ENCODE results near the gene FCHSD1. TPM values are rescaled to one million over a fixed set of nuclear protein-coding genes. Genes with fewer than 3 reads are reported as not detected.

The FCHSD1 gene
- total RNA-seq, 4 donors from 2014 or later = 19.8 to 116 (median 45.7) TPM

- TF ChIP-seq, protein P1, sequence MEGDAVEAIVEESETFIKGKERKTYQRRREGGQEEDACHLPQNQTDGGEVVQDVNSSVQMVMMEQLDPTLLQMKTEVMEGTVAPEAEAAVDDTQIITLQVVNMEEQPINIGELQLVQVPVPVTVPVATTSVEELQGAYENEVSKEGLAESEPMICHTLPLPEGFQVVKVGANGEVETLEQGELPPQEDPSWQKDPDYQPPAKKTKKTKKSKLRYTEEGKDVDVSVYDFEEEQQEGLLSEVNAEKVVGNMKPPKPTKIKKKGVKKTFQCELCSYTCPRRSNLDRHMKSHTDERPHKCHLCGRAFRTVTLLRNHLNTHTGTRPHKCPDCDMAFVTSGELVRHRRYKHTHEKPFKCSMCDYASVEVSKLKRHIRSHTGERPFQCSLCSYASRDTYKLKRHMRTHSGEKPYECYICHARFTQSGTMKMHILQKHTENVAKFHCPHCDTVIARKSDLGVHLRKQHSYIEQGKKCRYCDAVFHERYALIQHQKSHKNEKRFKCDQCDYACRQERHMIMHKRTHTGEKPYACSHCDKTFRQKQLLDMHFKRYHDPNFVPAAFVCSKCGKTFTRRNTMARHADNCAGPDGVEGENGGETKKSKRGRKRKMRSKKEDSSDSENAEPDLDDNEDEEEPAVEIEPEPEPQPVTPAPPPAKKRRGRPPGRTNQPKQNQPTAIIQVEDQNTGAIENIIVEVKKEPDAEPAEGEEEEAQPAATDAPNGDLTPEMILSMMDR (IDR thresholded peaks at IDR 0.05) = peak; percentile 96 to 100 (median 99)
- peak; percentile 88 for TF ChIP-seq POLR2A (IDR thresholded peaks at IDR 0.05)
- no peaks in the 10 kb centered on the region for H3K9me3 ChIP-seq
These were observed 32.2 kb downstream of the FCHSD1 start, which contains the start of gene DIAPH1 for GRCh38 chr5:141618804-141619554. Gene DIAPH1 (minus strand): TSS chr5:141619000. CDS start chr5:141618914, 86 bp downstream.

GRCh38 chr5:141618030-141618803, 33.0 kb downstream of the FCHSD1 start:
- TF ChIP-seq, protein P1 (IDR thresholded peaks at IDR 0.05) = no peak
- TF ChIP-seq POLR2A (IDR thresholded peaks at IDR 0.05) = peak in 1 of 2 donors; percentile 33
- Histone ChIP-seq H3K27ac (peak overlapping the region; percentile 93 to 98 (median 96)), H3K4me3 (peak overlapping the region; percentile 64 to 98 (median 80)), H3K36me3 (peaks cover 0 to 28% (median 0%) of the 10 kb centered on the region in 3 donors), H3K4me1 (peaks cover 0 to 30% (median 4%) of the 10 kb centered on the region in 4 donors), H3K9me3 (no peaks in the 10 kb centered on the region), H3K27me3 (no peaks in the 10 kb centered on the region)
- peak; percentile 55 to 77 (median 76) for DNase-seq

More at GRCh38 chr5:141618804-141619554, 32.2 kb downstream of the FCHSD1 start, which contains the start of gene DIAPH1:
- peaks cover 0 to 34% (median 0%) of the 10 kb centered on the region in 3 donors for H3K36me3 ChIP-seq
- DNase-seq = peak; percentile 98 to 99 (median 99)
- peak within 1 kb of the TSS; percentile 64 to 98 (median 80) for H3K4me3 ChIP-seq
- H3K27me3 ChIP-seq = no peaks in the 10 kb centered on the region
- H3K27ac ChIP-seq = peak within 1 kb of the TSS; percentile 93 to 98 (median 96)
- peaks cover 0 to 23% (median 4%) of the 10 kb centered on the region in 4 donors for H3K4me1 ChIP-seq

- H3K36me3 ChIP-seq = peaks cover 0 to 22% (median 0%) of the 10 kb centered on the region in 3 donors
- H3K27ac ChIP-seq = peak overlapping the region; percentile 93 to 98 (median 96)
- no peaks in the 10 kb centered on the region for H3K9me3 ChIP-seq
- H3K4me1 ChIP-seq = peaks cover 0 to 30% (median 5%) of the 10 kb centered on the region in 4 donors
- DNase-seq = peak in 1 of 3 donors; percentile 27
- H3K4me3 ChIP-seq = peak overlapping the region; percentile 64 to 98 (median 80)
- TF ChIP-seq POLR2A (IDR thresholded peaks at IDR 0.05) = no peak
- TF ChIP-seq, protein P1 (IDR thresholded peaks at IDR 0.05) = no peak
- no peaks in the 10 kb centered on the region for H3K27me3 ChIP-seq
These were observed 33.6 kb downstream of the FCHSD1 start for GRCh38 chr5:141617682-141618029.

DNA sequence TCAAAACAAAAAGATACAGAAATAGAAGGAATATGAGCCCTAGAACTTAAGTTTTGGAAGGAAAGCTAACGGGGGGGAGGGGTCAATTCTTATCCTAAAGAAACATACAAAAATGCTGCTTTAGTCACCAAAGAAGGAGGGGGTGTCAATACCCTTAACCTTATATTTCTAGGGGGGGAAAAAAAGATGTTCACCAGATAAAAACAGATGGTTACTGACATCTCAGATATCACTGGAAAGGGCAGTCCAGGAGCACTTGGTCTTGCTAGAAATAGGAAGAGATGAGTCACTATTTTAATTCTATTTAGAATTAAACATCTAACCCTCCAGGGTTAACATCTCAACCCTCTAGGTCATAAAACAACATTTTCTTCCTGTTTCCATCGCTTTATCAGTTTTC, 34.1 kb downstream of the FCHSD1 start:
- H3K4me1 ChIP-seq = peaks cover 0 to 30% (median 5%) of the 10 kb centered on the region in 4 donors
- H3K4me3 ChIP-seq = peak overlapping the region in 2 of 4 donors; percentile 80 to 81

More for the DNA sequence above, 34.1 kb downstream of the FCHSD1 start:
- TF ChIP-seq, protein P1 (IDR thresholded peaks at IDR 0.05) = no peak
- no peak for TF ChIP-seq POLR2A (IDR thresholded peaks at IDR 0.05)
- peaks cover 0 to 17% (median 0%) of the 10 kb centered on the region in 3 donors for H3K36me3 ChIP-seq
- H3K27me3 ChIP-seq = no peaks in the 10 kb centered on the region
- peak overlapping the region; percentile 93 to 98 (median 96) for H3K27ac ChIP-seq
- no peaks in the 10 kb centered on the region for H3K9me3 ChIP-seq
- no peak for DNase-seq
